ENCODE results near the gene CYP2C9. TPM values are rescaled to one million over a fixed set of nuclear protein-coding genes. Genes with fewer than 3 reads are reported as not detected.
"Not testable (repeated sequence)": the region's sequence is repeated elsewhere in the genome, so short reads cannot be mapped to it uniquely, and the experiment has no call there.

Gene CYP2C9
- total and polyA plus RNA-seq, 4 donors: 4.3 to 1,789 (median 1,299) TPM

GRCh38 chr10:94890264-94891022 is 48.0 kb upstream of the CYP2C9 start:
- H3K4me3 ChIP-seq (ENCODE audit: low read depth in 1 of 3, low read length in 3 of 3): no peak overlapping the region
- no peak for DNase-seq (ENCODE audit: low spot score)
- H3K4me1 ChIP-seq (ENCODE audit: control insufficient read depth in 4 of 4, insufficient read depth in 4 of 4, low read length in 3 of 4): peaks cover 0 to 8% (median 2%) of the 10 kb centered on the region in 4 donors
- 78% methylated on average over 4 of the region's 4 CpGs for WGBS
- TF ChIP-seq HNF4G (IDR thresholded peaks at IDR 0.05): peak; percentile 70
- TF ChIP-seq MAX (IDR thresholded peaks at IDR 0.05): no peak
- TF ChIP-seq REST (IDR thresholded peaks at IDR 0.05): no peak
- no peak for TF ChIP-seq NR2F2 (IDR thresholded peaks at IDR 0.05)
- TF ChIP-seq FOXA2 (IDR thresholded peaks at IDR 0.05): no peak
- TF ChIP-seq RAD21 (IDR thresholded peaks at IDR 0.05): peak; percentile 22 to 58
- TF ChIP-seq JUND (IDR thresholded peaks at IDR 0.05): no peak
- peak; percentile 12 for TF ChIP-seq CTCF (IDR thresholded peaks at IDR 0.05; ENCODE audit: low read depth, low read length, missing input control)
- TF ChIP-seq FOXA1 (IDR thresholded peaks at IDR 0.05): no peak
- TF ChIP-seq SP1 (IDR thresholded peaks at IDR 0.05): peak; percentile 27
- TF ChIP-seq EGR1 (IDR thresholded peaks at IDR 0.05; ENCODE audit: low read depth in 2 of 2): no peak
- peak; percentile 88 to 92 for TF ChIP-seq HNF4A (conservative IDR thresholded peaks at IDR 0.05)
- peak; percentile 8 to 14 for TF ChIP-seq RXRA (IDR thresholded peaks at IDR 0.05)
- no peak for TF ChIP-seq ATF3 (IDR thresholded peaks at IDR 0.05)
- TF ChIP-seq TAF1 (conservative IDR thresholded peaks at IDR 0.05): no peak
- no peak for TF ChIP-seq GABPA (IDR thresholded peaks at IDR 0.05 in 1 of 2, conservative IDR thresholded peaks at IDR 0.05 in 1 of 2)
- no peak for TF ChIP-seq ZBTB33 (IDR thresholded peaks at IDR 0.05)
- no peak for TF ChIP-seq YY1 (IDR thresholded peaks at IDR 0.05)
- H3K36me3 ChIP-seq (ENCODE audit: control insufficient read depth in 4 of 4, insufficient read depth in 3 of 4, low read depth in 1 of 4, low read length in 3 of 4): no peaks in the 10 kb centered on the region
- H3K27me3 ChIP-seq (ENCODE audit: control insufficient read depth in 4 of 4, insufficient read depth in 4 of 4, low read length in 3 of 4): no peaks in the 10 kb centered on the region
- H3K9ac ChIP-seq (ENCODE audit: low read depth in 1 of 2, low read length in 2 of 2): no peak overlapping the region
- no peak overlapping the region for H3K27ac ChIP-seq (ENCODE audit: low read depth in 1 of 2, low read length in 2 of 2)
- no peaks in the 10 kb centered on the region for H3K9me3 ChIP-seq (ENCODE audit: control insufficient read depth in 4 of 4, low read length in 3 of 4)

- DNase-seq (ENCODE audit: low spot score); H3K27ac ChIP-seq (ENCODE audit: low read depth in 1 of 2, low read length in 2 of 2); H3K9me3 ChIP-seq (ENCODE audit: control insufficient read depth in 4 of 4, low read length in 3 of 4); H3K27me3 ChIP-seq (ENCODE audit: control insufficient read depth in 4 of 4, insufficient read depth in 4 of 4, low read length in 3 of 4); H3K4me3 ChIP-seq (ENCODE audit: low read depth in 1 of 3, low read length in 3 of 3); H3K9ac ChIP-seq (ENCODE audit: low read depth in 1 of 2, low read length in 2 of 2); H3K36me3 ChIP-seq (ENCODE audit: control insufficient read depth in 4 of 4, insufficient read depth in 3 of 4, low read depth in 1 of 4, low read length in 3 of 4): not testable (repeated sequence)
- H3K4me1 ChIP-seq (ENCODE audit: control insufficient read depth in 4 of 4, insufficient read depth in 4 of 4, low read length in 3 of 4): peaks cover 0 to 16% (median 7%) of the 10 kb centered on the region in 4 donors
- WGBS: 69% methylated on average over 7 of the region's 7 CpGs
Measured at GRCh38 chr10:94898414-94898813, 40.0 kb upstream of the CYP2C9 start.
